Esophagus muscularis mucosa (tissue), 4 donors: Measurements from ENCODE around the gene TRIM41.

Experiments
- CTCF ChIP-seq, 3 experiments: fragments of 200-600 bp in 2 of 3; fragments of 450-650 bp in 1 of 3; sonication (generic) in 2 of 3; IDR thresholded peaks; one replicate each; pipeline ENCODE4 v1.5.1; 2017 to 2019; ENCODE audit warnings: antibody characterized with exemption in 3 of 3, mild to moderate bottlenecking in 2 of 3, moderate library complexity in 1 of 3
- EP300 ChIP-seq: sonication (generic); formaldehyde crosslinking; IDR thresholded peaks from one replicate; pipeline ENCODE4 v1.6.1; 2017; ENCODE audit warnings: antibody characterized with exemption
- POLR2AphosphoS5 ChIP-seq, 2 donors: sonication (generic); formaldehyde crosslinking; IDR thresholded peaks; one replicate each; pipeline ENCODE4 v1.6.1; 2017; ENCODE audit warnings: antibody characterized with exemption in 2 of 2

DNA sequence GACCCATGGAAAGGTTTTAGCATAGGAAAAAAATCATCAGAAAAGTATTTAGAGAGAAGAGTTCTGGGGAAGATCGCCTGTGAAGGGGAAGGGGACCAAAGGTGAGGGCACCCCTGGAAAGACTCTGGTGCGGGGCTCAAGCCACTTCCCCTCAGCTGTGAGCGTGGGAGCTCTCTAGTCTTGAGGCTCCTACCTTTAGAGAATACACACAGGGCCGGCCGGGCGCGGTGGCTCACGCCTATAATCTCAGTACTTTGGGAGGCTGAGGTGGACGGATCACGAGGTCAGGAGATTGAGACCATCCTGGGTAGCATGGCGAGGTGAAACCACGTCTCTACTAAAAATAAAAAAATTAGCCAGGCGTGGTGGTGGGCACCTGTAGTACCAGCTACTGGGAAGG is 6.9 kb downstream of the TRIM41 start:
- no peak for TF ChIP-seq CTCF (IDR thresholded peaks at IDR 0.05)
- no peak for TF ChIP-seq EP300
- TF ChIP-seq POLR2AphosphoS5 (IDR thresholded peaks at IDR 0.05), result no peak
